SW 1271 (cell line): ENCODE results near the gene NOP58.
"Not testable (repeated sequence)": the region's sequence is repeated elsewhere in the genome, so short reads cannot be mapped to it uniquely, and the experiment has no call there.

Experiments
- DNase-seq, 2 experiments: peaks; one replicate each; lab custom pipeline; 2025; lab: John Stamatoyannopoulos, UW

The NOP58 gene

GRCh38 chr2:202265467-202266277 lies at the start of gene NOP58:
Gene NOP58 (plus strand): TSS chr2:202265763. CDS start chr2:202265942, 179 bp downstream.
- peak; percentile 92 to 93 for DNase-seq

GRCh38 chr2:202221873-202222272 lies 43.7 kb upstream of the NOP58 start:
- DNase-seq = no peak

DNA sequence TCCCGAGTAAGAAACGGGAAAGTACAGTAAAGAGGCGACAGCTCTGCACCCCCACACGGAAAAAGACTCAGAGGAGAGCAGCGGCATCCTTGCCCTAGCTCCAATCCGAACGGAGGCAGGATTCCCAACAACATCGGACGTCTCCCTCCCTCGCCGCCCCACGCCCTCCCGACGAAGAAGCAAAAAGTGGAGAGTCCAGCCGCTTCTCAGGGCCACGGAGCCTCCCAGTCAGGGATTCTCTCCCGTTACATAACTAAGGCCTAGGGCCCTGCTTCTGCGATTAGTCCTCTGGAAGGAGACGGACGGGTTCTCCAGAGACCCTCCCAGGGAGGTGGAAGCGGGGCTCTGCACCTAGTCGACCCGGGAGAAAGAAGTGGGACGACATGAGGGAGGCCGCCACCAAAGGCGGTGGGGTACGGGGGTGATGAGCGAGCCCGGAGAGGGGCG lies 27.8 kb upstream of the NOP58 start:
- peak in 1 of 2 experiments; percentile 50 for DNase-seq

GRCh38 chr2:202238234-202239197 lies 27.0 kb upstream of the NOP58 start, which contains the start of gene SUMO1:
Gene SUMO1 (minus strand): TSS chr2:202238597. CDS start chr2:202238451, 146 bp downstream.
- DNase-seq = peak; percentile 81 to 90

- not testable (repeated sequence) for DNase-seq
These were observed 17.9 kb upstream of the NOP58 start for GRCh38 chr2:202247710-202248109.

DNA sequence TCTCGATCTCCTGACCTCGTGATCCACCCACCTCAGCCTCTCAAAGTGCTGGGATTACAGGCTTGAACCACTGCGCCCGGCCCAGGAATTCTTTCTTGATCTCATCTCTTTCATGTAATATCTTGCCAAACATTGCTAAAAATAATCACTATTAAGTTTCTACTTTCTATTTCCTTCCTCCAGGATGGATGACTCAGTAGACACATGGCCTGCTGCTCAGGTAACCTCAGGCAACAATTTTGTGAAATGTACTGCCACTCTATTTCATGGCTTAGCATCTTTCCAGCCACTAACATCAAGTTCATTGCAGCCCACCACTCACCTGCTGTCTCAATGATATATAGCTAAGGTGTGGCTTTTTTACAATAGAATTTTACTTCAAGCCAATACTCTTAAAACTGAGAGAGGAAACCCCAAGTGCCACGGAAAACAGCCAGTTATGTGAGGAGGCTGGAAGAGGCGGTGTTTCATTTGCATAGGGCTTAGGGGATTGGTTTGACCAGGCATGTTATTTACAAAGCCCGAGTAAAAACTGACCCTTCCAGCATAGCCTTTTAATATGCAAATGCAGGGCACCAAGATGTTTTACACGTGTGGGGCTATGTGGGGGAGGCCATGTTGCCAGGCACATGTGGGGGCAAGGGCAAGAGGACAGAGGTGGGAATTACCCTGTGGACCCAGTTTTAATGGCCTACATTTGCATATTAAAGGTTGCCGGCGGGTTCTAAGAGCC lies 15.9 kb upstream of the NOP58 start:
- no peak for DNase-seq

DNA sequence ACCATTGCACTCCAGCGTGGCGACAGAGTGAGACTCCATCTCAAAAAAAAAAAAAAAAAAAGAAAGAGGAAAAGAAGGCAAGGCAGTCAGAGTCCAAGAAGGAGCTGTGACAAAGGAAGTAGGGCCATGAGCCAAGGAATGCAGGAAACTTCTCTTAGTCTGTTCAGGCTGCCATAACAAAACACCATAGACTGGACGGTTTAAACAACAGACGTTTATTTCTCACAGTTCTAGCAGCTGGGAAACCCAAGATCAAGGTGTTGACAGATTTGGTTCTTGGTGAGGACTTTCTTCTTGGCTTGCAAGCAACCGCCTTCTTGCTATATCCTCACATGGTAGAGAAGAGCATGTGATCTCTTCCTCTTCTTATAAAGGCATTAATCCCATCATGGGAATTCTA lies 14.1 kb upstream of the NOP58 start:
- no peak for DNase-seq

DNA sequence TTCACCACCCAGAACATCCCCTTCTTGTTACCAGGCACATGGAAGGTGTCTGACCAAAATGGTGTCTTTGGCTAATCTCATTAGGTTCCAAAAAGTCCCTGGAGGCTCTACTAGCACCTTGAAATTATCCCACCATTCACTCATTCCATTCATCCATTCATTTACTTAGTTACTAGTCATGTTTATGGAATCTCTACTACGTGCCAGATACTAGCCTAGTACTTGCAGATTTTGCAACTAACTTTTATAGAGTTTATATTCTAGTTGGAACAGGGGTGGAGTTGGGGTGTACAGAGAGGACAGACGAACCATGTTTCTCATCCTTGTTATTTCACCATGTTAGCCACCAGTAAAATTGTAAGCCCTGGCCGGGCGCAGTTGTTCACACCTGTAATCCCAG lies 4.0 kb upstream of the NOP58 start:
- DNase-seq = no peak

- DNase-seq = no peak
These were observed 1.9 kb downstream of the NOP58 start for GRCh38 chr2:202267495-202267894.

- DNase-seq = no peak
These were observed 4.0 kb downstream of the NOP58 start for GRCh38 chr2:202269585-202269984.

DNA sequence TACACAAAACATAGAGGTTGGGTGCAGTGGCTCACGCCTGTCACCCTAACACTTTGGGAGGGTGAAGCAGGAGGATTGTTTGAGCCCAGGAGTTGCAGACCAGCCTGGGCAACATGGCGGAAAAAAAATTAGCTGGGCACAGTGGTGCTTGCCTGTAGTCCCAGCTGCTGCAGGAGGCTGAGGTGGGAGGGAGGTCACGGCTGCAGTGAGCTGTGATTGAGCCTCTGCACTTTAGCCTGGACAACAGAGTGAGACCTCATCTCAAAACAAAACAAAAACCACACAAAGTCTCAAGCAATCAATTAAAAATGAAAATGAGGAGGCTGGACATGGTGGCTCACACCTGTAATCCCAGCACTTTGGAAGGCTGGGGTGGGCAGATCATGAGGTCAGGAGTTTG lies 4.9 kb downstream of the NOP58 start:
- DNase-seq = no peak

- peak; percentile 3 to 53 for DNase-seq
These were observed 10.6 kb downstream of the NOP58 start for GRCh38 chr2:202276078-202276720.

GRCh38 chr2:202278036-202278760 lies 12.6 kb downstream of the NOP58 start:
- peak in 1 of 2 experiments; percentile 69 for DNase-seq

DNA sequence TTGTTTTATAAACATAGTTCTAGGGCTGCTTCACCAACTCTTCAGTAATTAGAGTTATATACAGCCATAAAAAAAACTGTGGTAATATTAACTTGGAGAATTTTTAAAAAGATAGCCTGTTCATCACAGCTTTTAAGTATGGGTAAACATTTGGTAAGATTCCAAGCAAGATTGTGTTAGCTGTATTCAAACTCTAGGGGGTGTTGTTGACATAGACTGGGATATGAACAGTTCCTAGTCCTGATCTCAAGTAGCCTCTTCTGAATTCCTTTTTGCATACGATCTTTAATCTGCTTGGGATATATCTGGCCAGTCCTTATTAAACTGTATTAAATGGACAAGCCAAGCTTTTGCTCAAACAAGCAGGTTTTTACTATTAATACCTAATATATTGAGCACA lies 13.4 kb downstream of the NOP58 start:
- DNase-seq = peak in 1 of 2 experiments; percentile 64

DNA sequence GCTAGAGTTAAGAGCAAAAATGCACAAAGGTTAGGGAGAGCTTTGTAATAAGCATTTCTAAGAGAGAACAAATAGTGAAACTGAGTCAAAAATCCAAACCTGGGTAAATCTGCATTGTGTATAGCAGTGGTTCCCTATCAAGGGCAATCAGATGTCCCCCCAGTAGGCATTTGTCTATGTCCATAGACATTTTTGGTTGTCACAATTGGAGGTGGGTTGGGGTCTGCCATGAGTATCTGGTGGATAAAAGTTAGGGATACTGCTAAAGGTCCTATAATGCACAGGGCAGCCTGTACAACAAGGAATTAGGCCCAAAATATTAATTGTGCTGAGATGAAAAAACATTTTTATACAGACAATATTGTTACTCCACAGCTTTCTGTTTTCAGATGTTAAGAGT lies 21.0 kb downstream of the NOP58 start:
- no peak for DNase-seq

DNA sequence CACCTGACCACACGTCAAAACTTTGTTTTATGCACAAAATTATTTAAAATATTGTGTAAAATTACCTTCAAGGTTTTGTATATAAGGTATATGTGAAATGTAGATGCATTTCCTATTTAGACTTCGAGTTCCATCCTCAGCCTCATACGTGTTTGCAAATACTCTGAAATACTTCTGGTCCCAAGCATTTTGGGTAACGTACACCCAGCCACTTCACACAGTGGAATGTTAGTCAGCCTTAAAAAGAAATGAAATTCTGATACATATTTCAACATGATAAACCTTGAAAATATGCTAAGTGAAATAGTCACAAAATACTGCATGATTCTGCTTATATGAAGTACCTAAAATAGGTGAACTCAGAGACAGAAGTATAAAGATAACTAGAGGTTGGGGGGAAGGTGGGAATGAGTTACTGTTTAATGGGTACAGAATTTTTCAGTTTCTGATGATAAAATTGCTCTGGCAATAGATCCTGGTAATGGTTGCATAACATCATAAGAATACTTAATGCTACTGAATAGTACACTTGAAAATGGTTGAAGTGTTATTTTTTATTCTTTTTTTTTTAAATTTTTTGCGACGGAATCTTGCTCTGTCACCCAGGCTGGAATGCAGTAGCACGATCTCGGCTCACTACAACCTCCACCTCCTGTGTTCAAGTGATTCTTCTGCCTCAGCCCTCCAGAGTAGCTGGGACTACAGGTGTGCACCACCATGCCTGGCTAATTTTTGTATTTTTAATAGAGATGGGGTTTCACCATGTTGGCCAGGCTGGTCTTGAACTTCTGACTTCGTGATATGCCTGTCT lies 24.0 kb downstream of the NOP58 start:
- DNase-seq = no peak

GRCh38 chr2:202290316-202290715 lies 24.8 kb downstream of the NOP58 start:
- no peak for DNase-seq

DNA sequence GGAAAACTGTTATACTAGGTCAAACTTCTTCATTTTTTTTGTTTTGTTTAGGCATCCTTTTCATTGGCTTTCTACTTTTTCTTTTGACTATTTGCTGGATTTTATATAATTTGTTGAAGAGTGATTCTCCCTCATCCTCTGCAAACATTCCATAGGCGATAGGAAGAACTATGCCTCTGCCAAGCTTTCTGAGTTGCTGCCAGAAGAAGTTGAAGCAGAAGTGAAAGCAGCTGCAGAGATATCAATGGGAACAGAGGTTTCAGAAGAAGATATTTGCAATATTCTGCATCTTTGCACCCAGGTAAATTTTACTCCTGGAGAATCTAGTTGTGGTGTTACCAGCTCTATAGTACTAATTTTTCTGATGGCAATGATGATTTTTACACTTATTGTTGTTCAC lies 25.4 kb downstream of the NOP58 start:
- no peak for DNase-seq

DNA sequence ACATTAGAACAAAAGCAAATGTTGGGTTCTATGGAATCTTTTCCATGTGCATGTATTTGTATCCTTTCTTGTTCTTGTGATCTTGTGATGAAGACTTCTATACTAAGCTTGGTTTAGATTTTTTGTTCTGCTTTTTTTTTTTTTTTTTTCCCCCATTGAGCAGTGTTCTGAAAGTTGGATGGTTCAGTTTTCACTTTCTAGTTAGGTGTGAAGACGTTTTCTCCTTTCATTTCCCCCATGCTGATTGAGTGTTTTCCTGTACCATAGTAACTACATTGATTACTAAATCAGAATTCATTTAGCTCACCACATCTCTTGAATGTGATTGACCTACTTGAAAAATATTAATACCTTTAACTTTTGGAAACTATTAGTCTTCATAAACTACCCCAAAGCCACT lies 34.1 kb downstream of the NOP58 start:
- no peak for DNase-seq

DNA sequence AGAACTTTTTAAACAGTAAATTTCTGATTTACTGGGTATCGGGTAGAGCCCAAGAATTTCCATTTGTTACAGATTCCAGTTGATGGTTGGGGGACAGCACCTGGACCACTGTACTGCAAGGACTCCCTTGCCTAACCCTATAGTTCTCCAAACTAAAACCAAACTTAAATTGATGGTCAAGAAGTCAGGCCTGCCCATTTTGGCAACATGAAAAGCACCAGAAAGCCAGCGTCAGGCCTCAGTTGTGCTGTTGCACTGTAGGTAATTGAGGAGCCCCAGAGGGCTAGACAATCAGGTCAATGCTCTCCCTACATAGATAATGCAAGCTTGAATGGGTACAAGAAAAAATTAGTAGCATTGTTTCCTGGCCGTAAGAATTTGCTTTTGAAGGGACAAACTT lies 40.5 kb downstream of the NOP58 start:
- DNase-seq = no peak
